Measurements from ENCODE around the gene POLR3G. TPM values are rescaled to one million over a fixed set of nuclear protein-coding genes. Genes with fewer than 3 reads are reported as not detected.

The POLR3G gene
- total and polyA plus RNA-seq, 10 donors, result 0.93 to 4.3 (median 2.2) TPM

GRCh38 chr5:90545511-90545910 lies 70.8 kb downstream of the POLR3G start:
- 73 to 88% (median 80%) methylated on average over 2 of the region's 2 CpGs for WGBS, 5 donors
- DNase-seq, result no peak

GRCh38 chr5:90546216-90546837 lies 71.7 kb downstream of the POLR3G start:
- 83 to 93% (median 89%) methylated on average over 4 of the region's 4 CpGs for WGBS, 5 donors

More at GRCh38 chr5:90545511-90545910, 70.8 kb downstream of the POLR3G start:
- intact Hi-C loops (cut with DNase I; ENCODE audit: low total_unique reads), result no loop called here
- no peaks in the 10 kb centered on the region for H3K9me3 ChIP-seq
- TF ChIP-seq POLR2A (IDR thresholded peaks at IDR 0.05), result no peak
- TF ChIP-seq POLR2AphosphoS5 (IDR thresholded peaks at IDR 0.05), result no peak
- TF ChIP-seq, protein P1, sequence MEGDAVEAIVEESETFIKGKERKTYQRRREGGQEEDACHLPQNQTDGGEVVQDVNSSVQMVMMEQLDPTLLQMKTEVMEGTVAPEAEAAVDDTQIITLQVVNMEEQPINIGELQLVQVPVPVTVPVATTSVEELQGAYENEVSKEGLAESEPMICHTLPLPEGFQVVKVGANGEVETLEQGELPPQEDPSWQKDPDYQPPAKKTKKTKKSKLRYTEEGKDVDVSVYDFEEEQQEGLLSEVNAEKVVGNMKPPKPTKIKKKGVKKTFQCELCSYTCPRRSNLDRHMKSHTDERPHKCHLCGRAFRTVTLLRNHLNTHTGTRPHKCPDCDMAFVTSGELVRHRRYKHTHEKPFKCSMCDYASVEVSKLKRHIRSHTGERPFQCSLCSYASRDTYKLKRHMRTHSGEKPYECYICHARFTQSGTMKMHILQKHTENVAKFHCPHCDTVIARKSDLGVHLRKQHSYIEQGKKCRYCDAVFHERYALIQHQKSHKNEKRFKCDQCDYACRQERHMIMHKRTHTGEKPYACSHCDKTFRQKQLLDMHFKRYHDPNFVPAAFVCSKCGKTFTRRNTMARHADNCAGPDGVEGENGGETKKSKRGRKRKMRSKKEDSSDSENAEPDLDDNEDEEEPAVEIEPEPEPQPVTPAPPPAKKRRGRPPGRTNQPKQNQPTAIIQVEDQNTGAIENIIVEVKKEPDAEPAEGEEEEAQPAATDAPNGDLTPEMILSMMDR (IDR thresholded peaks at IDR 0.05 in 8 of 11, conservative IDR thresholded peaks at IDR 0.05 in 3 of 11), result no peak
- no peaks in the 10 kb centered on the region for H3K36me3 ChIP-seq
- H3K27me3 ChIP-seq (replicated peaks in 1 of 7), result peaks cover 0 to 43% (median 0%) of the 10 kb centered on the region in 7 donors
- no peak overlapping the region for H3K27ac ChIP-seq
- H3K4me3 ChIP-seq, result no peak overlapping the region
- H3K4me1 ChIP-seq, result no peaks in the 10 kb centered on the region

GRCh38 chr5:90547072-90547536 lies 72.4 kb downstream of the POLR3G start:
- no peaks in the 10 kb centered on the region for H3K36me3 ChIP-seq
- DNase-seq, result no peak
- WGBS, 5 donors, result 67 to 93% (median 88%) methylated on average over 1 of the region's 1 CpG
- H3K27me3 ChIP-seq (replicated peaks in 1 of 7), result peaks cover 0 to 56% (median 0%) of the 10 kb centered on the region in 7 donors
- peaks cover 0 to 5% (median 0%) of the 10 kb centered on the region in 6 donors for H3K4me1 ChIP-seq
- TF ChIP-seq POLR2AphosphoS5 (IDR thresholded peaks at IDR 0.05), result no peak
- TF ChIP-seq POLR2A (IDR thresholded peaks at IDR 0.05), result no peak
- TF ChIP-seq, protein P1 (IDR thresholded peaks at IDR 0.05 in 8 of 11, conservative IDR thresholded peaks at IDR 0.05 in 3 of 11), result no peak
- intact Hi-C loops (cut with DNase I; ENCODE audit: low total_unique reads), result no loop called here
- no peak overlapping the region for H3K27ac ChIP-seq
- H3K9me3 ChIP-seq, result no peaks in the 10 kb centered on the region
- H3K4me3 ChIP-seq, result no peak overlapping the region

More at GRCh38 chr5:90546216-90546837, 71.7 kb downstream of the POLR3G start:
- Histone ChIP-seq H3K27ac (no peak overlapping the region), H3K27me3 (replicated peaks in 1 of 7) (peaks cover 0 to 49% (median 0%) of the 10 kb centered on the region in 7 donors), H3K36me3 (no peaks in the 10 kb centered on the region), H3K9me3 (no peaks in the 10 kb centered on the region), H3K4me1 (peaks cover 0 to 5% (median 0%) of the 10 kb centered on the region in 6 donors), H3K4me3 (no peak overlapping the region)
- DNase-seq, result no peak
- TF ChIP-seq, protein P1 (IDR thresholded peaks at IDR 0.05 in 8 of 11, conservative IDR thresholded peaks at IDR 0.05 in 3 of 11), result no peak
- TF ChIP-seq POLR2A (IDR thresholded peaks at IDR 0.05) (no peak), POLR2AphosphoS5 (IDR thresholded peaks at IDR 0.05) (no peak)
- intact Hi-C loops (cut with DNase I; ENCODE audit: low total_unique reads), result no loop called here

DNA sequence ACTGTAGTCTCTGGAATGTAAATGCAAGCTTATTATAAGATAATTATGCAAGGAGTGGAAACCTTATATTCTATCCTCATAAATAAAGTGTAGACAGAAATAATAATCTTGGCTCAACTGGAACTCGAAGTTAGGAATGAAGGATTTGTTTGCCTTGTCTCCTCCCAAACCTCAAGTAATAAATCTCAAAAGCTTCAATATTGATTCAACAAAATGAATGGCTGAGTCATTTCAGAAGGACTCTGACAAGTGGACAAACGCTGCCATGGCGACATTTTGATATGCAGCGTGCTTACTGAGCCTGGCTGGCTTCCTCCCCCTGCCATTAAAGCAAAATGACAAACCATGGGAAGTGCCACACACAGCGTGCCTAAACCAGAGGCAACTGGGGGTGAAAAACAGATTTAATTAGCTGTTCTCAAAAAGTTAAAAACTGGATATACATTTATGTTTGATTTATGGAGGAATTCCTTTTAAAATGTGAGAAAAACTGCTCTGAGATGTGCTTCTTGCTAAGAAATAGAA lies 73.5 kb downstream of the POLR3G start:
- DNase-seq, result no peak
- H3K9me3 ChIP-seq, result no peaks in the 10 kb centered on the region

More for the DNA sequence above, 73.5 kb downstream of the POLR3G start:
- no peak overlapping the region for H3K27ac ChIP-seq
- no peaks in the 10 kb centered on the region for H3K36me3 ChIP-seq
- WGBS, 5 donors, result 52 to 82% (median 64%) methylated on average over 5 of the region's 5 CpGs
- H3K4me1 ChIP-seq, result peaks cover 0 to 5% (median 0%) of the 10 kb centered on the region in 6 donors
- H3K4me3 ChIP-seq, result no peak overlapping the region
- peaks cover 0 to 54% (median 0%) of the 10 kb centered on the region in 7 donors for H3K27me3 ChIP-seq (replicated peaks in 1 of 7)
- intact Hi-C loops (cut with DNase I; ENCODE audit: low total_unique reads), result no loop called here
- TF ChIP-seq POLR2A (IDR thresholded peaks at IDR 0.05), result no peak
- TF ChIP-seq, protein P1 (IDR thresholded peaks at IDR 0.05 in 8 of 11, conservative IDR thresholded peaks at IDR 0.05 in 3 of 11), result no peak
- TF ChIP-seq POLR2AphosphoS5 (IDR thresholded peaks at IDR 0.05), result no peak

Data from spleen (tissue), 11 donors.